HG03354 (cell line): ENCODE measurements around the gene HOXD8.

Source experiments
- ATAC-seq: cut with Tn5 transposase; IDR thresholded peaks from one replicate; pipeline ENCODE4 v1.9.1; 2021; ENCODE audit warnings: mild to moderate bottlenecking; ENCODE audit not compliant: unreplicated experiment, poor library complexity, severe bottlenecking

HOXD8 gene

GRCh38 chr2:176101216-176101830 is 28.2 kb upstream of the HOXD8 start:
- ATAC-seq, result no peak

DNA sequence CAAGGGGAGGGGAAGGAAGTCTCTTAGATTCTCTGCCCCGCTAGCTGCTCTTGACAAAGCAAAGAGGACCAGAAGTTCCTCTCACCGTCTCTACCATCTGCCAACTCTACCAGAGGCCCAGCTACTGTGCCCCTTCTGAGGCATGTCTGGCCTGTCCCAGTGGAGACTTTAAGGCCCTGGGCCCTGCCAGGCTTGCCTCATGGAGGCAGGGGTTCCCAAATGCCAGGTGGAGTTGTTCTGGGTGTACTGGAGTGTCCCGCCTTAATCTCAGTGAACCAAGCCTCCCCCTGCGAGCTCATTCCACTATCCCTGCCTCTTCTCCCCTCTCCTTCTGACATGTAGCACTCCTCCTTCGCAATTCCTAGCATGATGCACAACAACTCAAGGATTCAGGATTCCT is 27.7 kb upstream of the HOXD8 start:
- no peak for ATAC-seq

GRCh38 chr2:176102309-176102866 is 27.1 kb upstream of the HOXD8 start:
- no peak for ATAC-seq

DNA sequence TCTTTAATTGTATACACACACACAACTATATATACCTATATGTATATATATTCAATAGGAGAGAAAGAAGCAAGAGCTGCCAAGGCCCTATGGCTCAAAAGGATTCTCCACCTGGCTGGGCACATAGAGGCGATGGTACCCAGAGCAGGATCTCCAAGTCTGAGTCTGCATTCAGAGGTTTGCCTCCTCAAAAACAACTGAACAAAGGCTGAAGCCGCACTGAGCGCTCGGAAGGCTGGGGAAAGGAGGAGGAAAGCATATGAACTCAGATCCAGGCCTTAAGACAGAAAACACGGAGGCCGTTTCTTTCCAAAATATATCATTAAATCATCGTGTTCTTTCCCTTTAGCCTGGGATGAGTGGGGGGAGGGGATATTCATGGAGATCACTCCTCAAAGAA is 26.3 kb upstream of the HOXD8 start:
- ATAC-seq, result no peak

- no peak for ATAC-seq
These were observed 25.7 kb upstream of the HOXD8 start for GRCh38 chr2:176103742-176104315.

DNA sequence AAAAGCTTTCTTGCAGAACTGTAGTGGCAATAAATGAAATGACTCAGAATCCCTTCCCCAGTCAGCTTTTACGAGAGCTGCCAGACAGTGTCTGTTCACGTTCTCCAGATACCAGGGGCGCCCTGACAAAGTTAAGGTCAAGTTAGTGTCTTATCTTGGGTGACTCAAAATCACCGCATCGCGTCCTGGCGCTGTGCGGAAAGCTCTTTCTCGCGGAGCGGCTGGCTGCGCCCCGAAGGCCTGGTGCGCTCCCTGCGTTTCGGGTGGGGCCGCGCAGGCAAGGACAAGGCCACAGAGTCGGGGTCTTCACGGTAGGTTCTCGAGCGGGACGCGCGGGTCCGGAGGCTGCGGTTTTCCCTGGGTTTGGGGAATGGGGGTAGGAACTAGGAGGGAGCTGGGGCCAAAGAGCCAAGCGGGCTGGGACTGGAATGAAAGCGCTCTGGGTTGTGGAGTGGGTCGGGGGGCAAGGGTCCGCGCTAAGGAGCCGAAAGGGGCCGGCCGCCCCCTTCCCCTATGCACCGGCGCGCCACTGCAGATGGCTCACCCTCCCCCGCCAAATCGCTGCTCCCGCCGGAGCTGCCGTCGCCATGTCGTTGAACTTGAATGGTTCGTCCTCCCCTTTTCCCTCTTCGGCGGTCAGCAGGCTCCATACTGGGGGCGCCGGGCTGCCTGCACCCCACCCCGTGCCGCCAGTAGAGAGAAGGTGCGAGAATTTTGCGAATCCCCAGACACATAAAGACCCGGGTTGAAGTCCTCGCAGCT is 25.0 kb upstream of the HOXD8 start:
- ATAC-seq, result no peak

DNA sequence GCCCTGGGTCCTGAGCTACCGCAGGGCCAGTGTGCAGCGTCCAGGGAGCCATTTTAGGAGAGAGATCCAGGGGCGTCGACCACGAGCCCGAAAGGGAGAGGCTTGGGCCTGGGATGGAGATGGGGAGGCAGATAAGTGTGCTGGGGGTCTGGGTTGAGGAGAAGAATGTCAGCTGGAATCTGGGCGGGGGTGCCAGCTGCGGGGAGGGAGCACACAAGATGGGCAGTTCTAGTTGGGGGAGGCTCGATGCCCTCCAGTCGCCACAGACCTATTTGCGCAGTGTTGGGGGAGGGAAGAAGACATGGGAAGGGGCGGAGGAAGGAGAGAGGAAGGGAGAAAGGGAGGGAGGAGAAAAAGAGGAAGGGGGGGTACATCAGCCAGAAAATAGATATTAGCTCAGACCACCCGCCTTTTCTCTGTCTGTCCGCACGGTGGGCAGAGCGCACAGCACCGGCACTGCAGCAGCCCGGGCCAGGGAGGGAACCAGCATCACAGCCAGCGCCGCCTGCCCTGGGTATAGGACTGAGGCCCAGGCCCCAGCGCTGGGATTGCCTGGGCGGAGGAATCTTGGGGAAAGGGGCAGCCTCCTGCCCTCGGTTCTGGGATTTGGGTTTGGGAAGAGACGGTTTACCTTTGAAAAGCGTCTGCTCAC is 24.3 kb upstream of the HOXD8 start:
- ATAC-seq, result no peak

- ATAC-seq, result no peak
These were observed 23.6 kb upstream of the HOXD8 start for GRCh38 chr2:176105730-176106580.

GRCh38 chr2:176106581-176107539 is 22.6 kb upstream of the HOXD8 start, which contains the start of gene HOXD11:
Gene HOXD11 (plus strand): TSS chr2:176107280. CDS start chr2:176107356, 76 bp downstream.
- ATAC-seq, result no peak

- ATAC-seq, result no peak
These were observed 21.7 kb upstream of the HOXD8 start for GRCh38 chr2:176107731-176108181.

DNA sequence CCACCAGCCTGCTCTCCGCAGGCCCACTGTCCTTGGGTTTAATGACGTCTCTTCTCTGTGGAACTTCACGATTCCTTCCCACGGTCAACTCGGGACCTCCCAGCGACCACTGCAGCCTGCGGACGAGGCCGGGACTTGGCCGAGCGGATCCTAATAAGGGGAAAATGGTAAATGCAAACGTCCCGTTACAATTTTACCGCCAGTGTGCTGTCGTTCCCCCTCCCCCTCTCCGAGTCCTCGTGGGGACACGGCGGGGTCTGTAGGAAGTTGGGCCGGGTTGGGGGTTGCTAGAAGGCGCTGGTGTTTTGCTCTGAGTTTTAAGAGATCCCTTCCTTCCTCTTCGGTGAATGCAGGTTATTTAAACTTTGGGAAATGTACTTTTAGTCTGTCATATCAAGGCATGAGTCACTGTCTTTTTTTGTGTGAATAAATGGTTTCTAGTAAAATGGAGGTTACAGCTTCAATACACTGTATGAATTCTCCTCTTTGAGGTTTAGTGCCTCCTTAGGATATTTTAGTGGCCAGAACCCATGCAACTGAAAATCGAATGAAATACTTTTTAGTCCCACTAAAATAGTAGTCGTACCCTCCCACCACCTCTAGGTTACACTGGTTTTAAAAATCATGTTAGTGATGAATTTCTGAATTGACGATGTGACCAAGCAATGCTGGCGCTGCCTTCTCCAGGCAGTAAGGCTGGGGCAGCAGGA is 20.2 kb upstream of the HOXD8 start:
- ATAC-seq, result no peak

- no peak for ATAC-seq
These were observed 19.6 kb upstream of the HOXD8 start for GRCh38 chr2:176109946-176110345.

GRCh38 chr2:176110415-176111308 is 18.8 kb upstream of the HOXD8 start:
- ATAC-seq, result no peak

GRCh38 chr2:176111309-176111663 is 18.2 kb upstream of the HOXD8 start:
- no peak for ATAC-seq

DNA sequence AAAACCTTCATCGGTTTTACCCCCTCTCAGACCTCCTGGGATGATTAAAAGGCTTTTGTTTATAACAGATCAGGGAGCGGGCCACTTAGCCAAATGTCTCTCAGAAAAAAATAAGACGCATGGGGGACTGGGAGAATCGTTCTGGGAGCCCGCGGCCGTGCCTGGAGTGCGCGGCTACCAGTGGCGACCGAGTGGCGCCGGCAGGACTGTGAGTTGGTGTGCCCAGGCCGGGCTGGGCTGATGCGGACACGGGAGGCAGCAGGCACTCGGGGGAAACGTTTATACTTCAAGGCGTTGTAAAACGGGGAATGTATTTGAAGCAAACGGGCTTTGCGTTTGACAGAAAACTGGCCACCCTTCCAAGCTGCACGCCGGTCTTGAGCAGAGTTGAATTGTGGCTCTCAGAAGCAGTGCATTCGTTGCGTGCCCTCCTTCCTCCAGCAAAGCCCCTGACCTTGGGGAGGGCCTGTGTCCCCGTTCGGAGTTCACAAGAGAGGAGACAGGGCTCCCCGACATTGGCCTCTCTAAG is 17.6 kb upstream of the HOXD8 start:
- no peak for ATAC-seq
